Body of pancreas (tissue), 4 donors: ENCODE data around the gene TADA2B. TPM values are rescaled to one million over a fixed set of nuclear protein-coding genes. Genes with fewer than 3 reads are reported as not detected.

ENCODE experiments used
- ATAC-seq: fragments of 150-250 bp; one replicate; pipeline ENCODE4 v1.9.1; 2016
- DNase-seq, 4 donors: peaks; one replicate each; pipeline ENCODE4 v3.0.0-alpha.2; 2019
- H3K27ac ChIP-seq, 4 donors: fragments of 200-600 bp; sonication (generic); 1 replicate in 3 of 4; 2 replicates in 1 of 4; pipeline versions ENCODE4 v1.5.1 to v1.6.1; 2016 to 2019; ENCODE audit warnings: mild to moderate bottlenecking in 1 of 4, mixed read lengths in 1 of 4, moderate library complexity in 1 of 4
- H3K27me3 ChIP-seq, 2 donors: fragments of 200-600 bp; sonication (generic); one replicate each; pipeline ENCODE4 v1.6.0; 2016; ENCODE audit warnings: mild to moderate bottlenecking in 1 of 2
- H3K36me3 ChIP-seq, 2 donors: fragments of 200-600 bp; sonication (generic); replicated peaks in 1 of 2; 2 replicates each; pipeline ENCODE4 v1.5.1; 2016; ENCODE audit warnings: low read depth in 2 of 2; ENCODE audit not compliant: insufficient read depth in 1 of 2
- H3K4me1 ChIP-seq: fragments of 200-600 bp; sonication (generic); one replicate; pipeline ENCODE4 v1.6.0; 2016
- H3K4me3 ChIP-seq, 2 donors: fragments of 200-600 bp; sonication (generic); 1 replicate in 1 of 2; 2 replicates in 1 of 2; pipeline ENCODE4 v1.5.1; 2016 to 2019
- H3K9me3 ChIP-seq, 3 donors: fragments of 200-600 bp; sonication (generic); 1 replicate in 2 of 3; 2 replicates in 1 of 3; pipeline ENCODE4 v1.5.1; 2016
- CTCF ChIP-seq, 7 experiments: fragments of 450-650 bp in 4 of 7; fragments of 200-600 bp in 3 of 7; sonication (generic) in 3 of 7; IDR thresholded peaks; one replicate each; pipeline ENCODE4 v1.5.1; 2016 to 2019; ENCODE audit warnings: antibody characterized with exemption in 7 of 7
- POLR2A ChIP-seq, 3 donors: fragments of 450-650 bp; IDR thresholded peaks; one replicate each; pipeline ENCODE4 v1.6.1; 2016; ENCODE audit warnings: antibody characterized with exemption in 3 of 3, mild to moderate bottlenecking in 2 of 3
- WGBS, 2 donors: methylation state at CpG; one replicate each; pipeline ENCODE4 v1.1.5; 2017; 5-methylcytosine and 5-hydroxymethylcytosine counted together
- intact Hi-C: fragments of 100-400 bp; cut with DNase I; formaldehyde crosslinking; loops from one replicate; pipeline ENCODE4 v1.15.1; 2023
- total RNA-seq, 2 donors: library from RNA; depleted of rRNA; stranded (reverse); fragments of >200 nt; gene quantifications; one replicate each; pipeline ENCODE4 v1.1.0, GENCODE V29; 2016

Gene TADA2B
- total RNA-seq, 2 donors from 2014 or later = 18.1 to 20.0 TPM

DNA sequence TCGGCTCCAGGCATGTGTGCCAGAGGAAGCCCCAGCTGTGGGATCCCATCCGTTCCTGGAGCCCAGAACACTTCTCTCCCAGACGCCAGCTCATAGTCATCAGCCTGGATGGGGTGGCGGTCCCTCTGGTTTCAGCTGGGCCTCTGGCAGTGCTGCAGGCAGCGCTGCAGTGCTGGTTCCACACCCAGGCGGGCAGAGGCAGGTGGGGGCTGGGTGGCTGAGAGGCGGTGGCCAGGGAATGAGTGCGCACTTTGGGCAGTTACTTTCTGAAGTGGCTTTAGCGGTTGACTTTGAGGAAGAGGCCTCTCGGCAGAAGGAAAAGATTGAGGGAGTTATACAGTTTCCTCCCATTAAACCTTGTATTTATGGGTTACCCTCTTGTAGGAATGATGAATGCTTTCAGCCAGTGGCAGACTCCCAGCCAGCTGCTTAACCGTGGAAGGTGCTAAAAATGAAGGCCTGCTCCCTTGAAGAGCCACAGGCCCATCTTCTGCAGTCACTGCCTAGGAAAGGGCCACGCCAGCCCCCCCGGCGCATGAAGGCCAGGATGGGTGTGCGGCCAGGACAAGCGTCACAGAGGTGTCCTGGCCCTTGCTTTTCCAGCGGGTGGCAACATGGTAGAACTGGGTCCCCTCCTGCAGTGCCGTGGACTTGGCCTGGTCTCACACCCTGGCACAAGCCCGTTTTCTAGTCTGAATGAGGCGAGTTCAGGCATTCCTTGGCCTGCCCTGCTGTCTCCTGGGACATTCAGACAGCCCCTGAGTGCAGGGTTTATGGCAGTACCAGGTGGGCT is 9.9 kb downstream of the TADA2B start:
- ATAC-seq = no peak
- no peak overlapping the region for H3K27ac ChIP-seq
- H3K4me1 ChIP-seq = peaks cover 37% of the 10 kb centered on the region

DNA sequence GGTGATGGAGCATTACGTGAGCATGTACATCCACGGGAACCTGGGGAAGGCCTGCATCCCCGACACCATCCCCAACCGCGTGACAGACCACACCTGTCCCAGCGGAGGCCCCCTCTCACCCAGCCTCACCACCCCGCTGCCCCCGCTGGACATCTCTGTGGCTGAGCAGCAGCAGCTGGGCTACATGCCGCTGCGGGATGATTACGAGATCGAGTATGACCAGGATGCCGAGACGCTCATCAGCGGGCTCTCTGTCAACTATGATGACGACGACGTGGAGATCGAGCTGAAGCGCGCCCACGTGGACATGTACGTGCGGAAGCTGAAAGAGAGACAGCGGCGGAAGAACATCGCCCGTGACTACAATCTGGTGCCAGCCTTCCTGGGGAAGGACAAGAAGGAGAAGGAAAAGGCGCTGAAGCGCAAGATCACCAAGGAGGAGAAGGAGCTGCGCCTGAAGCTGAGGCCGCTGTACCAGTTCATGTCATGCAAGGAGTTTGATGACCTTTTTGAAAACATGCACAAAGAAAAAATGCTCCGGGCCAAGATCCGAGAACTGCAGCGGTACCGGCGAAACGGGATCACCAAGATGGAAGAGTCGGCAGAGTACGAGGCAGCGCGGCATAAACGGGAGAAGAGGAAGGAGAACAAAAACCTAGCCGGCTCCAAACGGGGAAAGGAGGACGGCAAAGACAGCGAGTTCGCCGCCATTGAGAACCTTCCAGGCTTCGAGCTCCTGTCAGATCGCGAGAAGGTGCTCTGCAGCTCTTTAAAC is 11.1 kb downstream of the TADA2B start:
- Histone ChIP-seq H3K4me3 (no peak overlapping the region), H3K27ac (no peak overlapping the region), H3K4me1 (peaks cover 30% of the 10 kb centered on the region), H3K36me3 (peaks cover 5 to 9% of the 10 kb centered on the region in 2 donors), H3K27me3 (no peaks in the 10 kb centered on the region), H3K9me3 (no peaks in the 10 kb centered on the region)
- WGBS, 2 donors = 92 to 96% methylated on average over 52 of the region's 52 CpGs
- ATAC-seq (no peak), DNase-seq (no peak)
- TF ChIP-seq CTCF (IDR thresholded peaks at IDR 0.05) (no peak), POLR2A (IDR thresholded peaks at IDR 0.05) (no peak)
- intact Hi-C loops = no loop called here

More for the DNA sequence above, 9.9 kb downstream of the TADA2B start:
- Histone ChIP-seq H3K4me3 (no peak overlapping the region), H3K36me3 (peaks cover 5 to 9% of the 10 kb centered on the region in 2 donors), H3K27me3 (no peaks in the 10 kb centered on the region), H3K9me3 (no peaks in the 10 kb centered on the region)
- DNase-seq = peak in 1 of 4 donors; percentile 35
- TF ChIP-seq POLR2A (IDR thresholded peaks at IDR 0.05) (no peak), CTCF (IDR thresholded peaks at IDR 0.05) (no peak)
- WGBS, 2 donors = 75 to 83% methylated on average over 13 to 20 of the region's 20 CpGs
- intact Hi-C loops = no loop called here

DNA sequence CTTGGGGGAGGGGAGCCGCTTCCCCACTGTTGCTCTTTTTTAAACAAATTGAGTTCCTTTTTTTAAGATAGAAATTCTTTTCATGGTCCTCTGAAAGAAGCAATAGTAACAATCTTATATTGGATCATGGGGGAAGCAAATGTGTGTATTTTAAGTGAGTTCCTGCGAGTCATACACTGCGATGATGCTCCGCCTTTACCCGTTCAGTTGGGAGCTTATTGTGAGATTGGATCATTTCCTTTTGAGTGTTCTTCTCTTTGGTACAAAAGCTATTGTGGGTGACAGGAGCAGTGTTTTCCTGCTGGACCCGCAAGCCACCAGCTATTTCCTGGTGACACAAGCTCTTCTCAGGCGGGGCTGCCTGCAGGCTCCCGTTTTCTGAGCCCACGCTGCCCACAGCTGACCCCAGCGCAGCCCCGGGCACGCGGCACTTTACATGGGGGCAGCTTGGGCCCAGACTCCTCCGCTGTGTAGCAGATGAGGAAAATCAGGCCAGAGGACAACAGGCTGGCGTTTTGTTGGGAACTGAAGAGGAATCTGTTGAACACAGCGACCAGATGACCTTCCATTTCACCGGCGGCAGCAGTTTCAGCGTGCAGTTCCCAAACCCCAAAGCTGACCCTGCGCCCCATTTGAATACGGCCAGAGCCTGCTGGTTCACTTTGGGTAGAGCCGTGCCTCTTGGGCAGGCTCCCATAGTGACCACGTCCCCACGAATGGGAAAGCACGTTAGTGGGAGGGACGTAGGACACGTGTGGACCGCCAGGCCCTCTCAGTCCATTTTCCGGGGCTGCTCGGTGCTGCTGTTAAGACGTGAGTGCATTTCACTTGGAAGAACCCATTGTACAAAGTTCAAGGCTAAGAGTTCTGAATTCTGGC is 12.2 kb downstream of the TADA2B start:
- intact Hi-C loops = no loop called here

DNA sequence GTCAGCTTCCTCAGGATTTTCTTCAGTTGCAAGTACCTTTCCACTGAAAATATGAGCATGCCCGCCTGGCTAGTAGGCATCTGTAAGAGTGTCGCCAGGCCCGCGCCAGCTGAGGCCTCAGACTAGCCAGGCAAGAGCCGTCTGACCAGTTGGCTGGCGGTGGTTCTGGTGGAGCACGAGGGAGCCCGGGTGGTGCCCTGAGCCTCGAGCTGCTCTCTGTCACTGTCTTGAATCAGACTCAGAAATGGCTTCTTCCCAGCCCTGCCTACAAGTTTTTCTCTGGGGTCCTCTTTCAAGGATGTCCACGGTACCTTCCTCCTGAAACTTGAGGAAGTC is 12.8 kb downstream of the TADA2B start:
- Histone ChIP-seq H3K27me3 (no peaks in the 10 kb centered on the region), H3K9me3 (no peaks in the 10 kb centered on the region), H3K4me1 (peaks cover 13% of the 10 kb centered on the region), H3K36me3 (peaks cover 5 to 19% of the 10 kb centered on the region in 2 donors), H3K27ac (no peak overlapping the region), H3K4me3 (no peak overlapping the region)
- intact Hi-C loops = no loop called here
- 84 to 94% methylated on average over 7 to 10 of the region's 10 CpGs for WGBS, 2 donors
- DNase-seq (no peak), ATAC-seq (no peak)
- TF ChIP-seq CTCF (IDR thresholded peaks at IDR 0.05) (no peak), POLR2A (IDR thresholded peaks at IDR 0.05) (no peak)

More for the DNA sequence above, 12.2 kb downstream of the TADA2B start:
- DNase-seq (no peak), ATAC-seq (no peak)
- Histone ChIP-seq H3K4me3 (no peak overlapping the region), H3K27me3 (no peaks in the 10 kb centered on the region), H3K36me3 (peaks cover 5 to 15% of the 10 kb centered on the region in 2 donors), H3K9me3 (no peaks in the 10 kb centered on the region), H3K4me1 (peaks cover 20% of the 10 kb centered on the region), H3K27ac (no peak overlapping the region)
- TF ChIP-seq CTCF (IDR thresholded peaks at IDR 0.05) (no peak), POLR2A (IDR thresholded peaks at IDR 0.05) (no peak)
- WGBS, 2 donors = 84 to 90% methylated on average over 31 of the region's 31 CpGs
